SK-N-SH (cell line): ENCODE results near the gene ACSF3.

Experiments used
- GABPA ChIP-seq: IDR thresholded peaks from 2 replicates; pipeline ENCODE4 v1.4.0; 2012; ENCODE audit warnings: low read depth, mild to moderate bottlenecking
- GATA2 ChIP-seq: sonication (generic); formaldehyde crosslinking; IDR thresholded peaks from 2 replicates; pipeline ENCODE4 v1.5.0; 2020; ENCODE audit warnings: mild to moderate bottlenecking, missing genetic modification reagents
- MXI1 ChIP-seq: IDR thresholded peaks from 2 replicates; pipeline ENCODE4 v1.6.1; 2012; ENCODE audit warnings: mild to moderate bottlenecking, low read depth, low read length, improper control_type of control experiment
- NFIC ChIP-seq: IDR thresholded peaks from 2 replicates; pipeline ENCODE4 v1.4.0; 2012; ENCODE audit warnings: borderline replicate concordance
- NRF1 ChIP-seq: IDR thresholded peaks from 2 replicates; pipeline ENCODE4 v1.6.1; 2012; ENCODE audit warnings: low read depth, mild to moderate bottlenecking, low read length
- POLR2AphosphoS5 ChIP-seq: IDR thresholded peaks from 2 replicates; pipeline ENCODE4 v1.6.1; 2012; ENCODE audit warnings: low read depth, low read length
- RAD21 ChIP-seq: IDR thresholded peaks from 2 replicates; pipeline ENCODE4 v1.6.1; 2012; ENCODE audit warnings: mild to moderate bottlenecking, low read length
- RCOR1 ChIP-seq: fragments of 150-350 bp; IDR thresholded peaks from 2 replicates; pipeline ENCODE4 v1.6.1; 2017; ENCODE audit warnings: antibody characterized with exemption, low read length
- TCF12 ChIP-seq: IDR thresholded peaks from 2 replicates; pipeline ENCODE4 v1.4.0; 2012
- TF ChIP-seq, protein P1 (sequence below): fragments of 200-600 bp; sonication (generic); IDR thresholded peaks from 2 replicates; pipeline ENCODE4 v1.6.1; 2017; ENCODE audit warnings: antibody characterized with exemption, mild to moderate bottlenecking, moderate library complexity
- TF ChIP-seq, protein P2 (sequence below): IDR thresholded peaks from 2 replicates; pipeline ENCODE4 v1.6.1; 2012; ENCODE audit warnings: mild to moderate bottlenecking, low read depth, low read length, moderate library complexity

- TF ChIP-seq MXI1 (no peak), TCF12 (no peak), NFIC (no peak), GABPA (no peak), POLR2AphosphoS5 (no peak), GATA2 (CRISPR knock-in tag) (no peak), NRF1 (no peak), RAD21 (no peak), RCOR1 (no peak)
- TF ChIP-seq, protein P1, sequence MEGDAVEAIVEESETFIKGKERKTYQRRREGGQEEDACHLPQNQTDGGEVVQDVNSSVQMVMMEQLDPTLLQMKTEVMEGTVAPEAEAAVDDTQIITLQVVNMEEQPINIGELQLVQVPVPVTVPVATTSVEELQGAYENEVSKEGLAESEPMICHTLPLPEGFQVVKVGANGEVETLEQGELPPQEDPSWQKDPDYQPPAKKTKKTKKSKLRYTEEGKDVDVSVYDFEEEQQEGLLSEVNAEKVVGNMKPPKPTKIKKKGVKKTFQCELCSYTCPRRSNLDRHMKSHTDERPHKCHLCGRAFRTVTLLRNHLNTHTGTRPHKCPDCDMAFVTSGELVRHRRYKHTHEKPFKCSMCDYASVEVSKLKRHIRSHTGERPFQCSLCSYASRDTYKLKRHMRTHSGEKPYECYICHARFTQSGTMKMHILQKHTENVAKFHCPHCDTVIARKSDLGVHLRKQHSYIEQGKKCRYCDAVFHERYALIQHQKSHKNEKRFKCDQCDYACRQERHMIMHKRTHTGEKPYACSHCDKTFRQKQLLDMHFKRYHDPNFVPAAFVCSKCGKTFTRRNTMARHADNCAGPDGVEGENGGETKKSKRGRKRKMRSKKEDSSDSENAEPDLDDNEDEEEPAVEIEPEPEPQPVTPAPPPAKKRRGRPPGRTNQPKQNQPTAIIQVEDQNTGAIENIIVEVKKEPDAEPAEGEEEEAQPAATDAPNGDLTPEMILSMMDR = no peak
- TF ChIP-seq, protein P2, sequence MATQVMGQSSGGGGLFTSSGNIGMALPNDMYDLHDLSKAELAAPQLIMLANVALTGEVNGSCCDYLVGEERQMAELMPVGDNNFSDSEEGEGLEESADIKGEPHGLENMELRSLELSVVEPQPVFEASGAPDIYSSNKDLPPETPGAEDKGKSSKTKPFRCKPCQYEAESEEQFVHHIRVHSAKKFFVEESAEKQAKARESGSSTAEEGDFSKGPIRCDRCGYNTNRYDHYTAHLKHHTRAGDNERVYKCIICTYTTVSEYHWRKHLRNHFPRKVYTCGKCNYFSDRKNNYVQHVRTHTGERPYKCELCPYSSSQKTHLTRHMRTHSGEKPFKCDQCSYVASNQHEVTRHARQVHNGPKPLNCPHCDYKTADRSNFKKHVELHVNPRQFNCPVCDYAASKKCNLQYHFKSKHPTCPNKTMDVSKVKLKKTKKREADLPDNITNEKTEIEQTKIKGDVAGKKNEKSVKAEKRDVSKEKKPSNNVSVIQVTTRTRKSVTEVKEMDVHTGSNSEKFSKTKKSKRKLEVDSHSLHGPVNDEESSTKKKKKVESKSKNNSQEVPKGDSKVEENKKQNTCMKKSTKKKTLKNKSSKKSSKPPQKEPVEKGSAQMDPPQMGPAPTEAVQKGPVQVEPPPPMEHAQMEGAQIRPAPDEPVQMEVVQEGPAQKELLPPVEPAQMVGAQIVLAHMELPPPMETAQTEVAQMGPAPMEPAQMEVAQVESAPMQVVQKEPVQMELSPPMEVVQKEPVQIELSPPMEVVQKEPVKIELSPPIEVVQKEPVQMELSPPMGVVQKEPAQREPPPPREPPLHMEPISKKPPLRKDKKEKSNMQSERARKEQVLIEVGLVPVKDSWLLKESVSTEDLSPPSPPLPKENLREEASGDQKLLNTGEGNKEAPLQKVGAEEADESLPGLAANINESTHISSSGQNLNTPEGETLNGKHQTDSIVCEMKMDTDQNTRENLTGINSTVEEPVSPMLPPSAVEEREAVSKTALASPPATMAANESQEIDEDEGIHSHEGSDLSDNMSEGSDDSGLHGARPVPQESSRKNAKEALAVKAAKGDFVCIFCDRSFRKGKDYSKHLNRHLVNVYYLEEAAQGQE = no peak
Measured at GRCh38 chr16:89056592-89056991, 37.1 kb upstream of the ACSF3 start.
